Measurements from ENCODE around the gene PAN3.

The PAN3 gene

GRCh38 chr13:28231642-28232041 lies 93.3 kb downstream of the PAN3 start:
- DNase-seq (ENCODE audit: low read depth, low spot score) = no peak
- TF ChIP-seq CTCF (IDR thresholded peaks at IDR 0.05; ENCODE audit: low read depth, low read length) = no peak
- in situ Hi-C loops (cut with HindIII; ENCODE audit: low sequenced_read_pairs) = no loop called here
- H3K4me3 ChIP-seq (ENCODE audit: low read depth, low read length) = no peak overlapping the region

GRCh38 chr13:28237944-28238343 lies 99.6 kb downstream of the PAN3 start:
- in situ Hi-C loops (cut with HindIII; ENCODE audit: low sequenced_read_pairs) = no loop called here
- no peak overlapping the region for H3K4me3 ChIP-seq (ENCODE audit: low read depth, low read length)
- TF ChIP-seq CTCF (IDR thresholded peaks at IDR 0.05; ENCODE audit: low read depth, low read length) = no peak
- DNase-seq (ENCODE audit: low read depth, low spot score) = no peak

- H3K4me3 ChIP-seq (ENCODE audit: low read depth, low read length) = no peak overlapping the region
- DNase-seq (ENCODE audit: low read depth, low spot score) = peak; percentile 41
- no peak for TF ChIP-seq CTCF (IDR thresholded peaks at IDR 0.05; ENCODE audit: low read depth, low read length)
- in situ Hi-C loops (cut with HindIII; ENCODE audit: low sequenced_read_pairs) = no loop called here
Observed at GRCh38 chr13:28239374-28239773, 101.0 kb downstream of the PAN3 start.

- no peak overlapping the region for H3K4me3 ChIP-seq (ENCODE audit: low read depth, low read length)
- in situ Hi-C loops (cut with HindIII; ENCODE audit: low sequenced_read_pairs) = no loop called here
- DNase-seq (ENCODE audit: low read depth, low spot score) = no peak
- no peak for TF ChIP-seq CTCF (IDR thresholded peaks at IDR 0.05; ENCODE audit: low read depth, low read length)
Observed at GRCh38 chr13:28245465-28245864, 107.1 kb downstream of the PAN3 start.

GRCh38 chr13:28246891-28247290 lies 108.5 kb downstream of the PAN3 start:
- no peak overlapping the region for H3K4me3 ChIP-seq (ENCODE audit: low read depth, low read length)

GRCh38 chr13:28248080-28248479 lies 109.7 kb downstream of the PAN3 start:
- H3K4me3 ChIP-seq (ENCODE audit: low read depth, low read length) = no peak overlapping the region
- no peak for DNase-seq (ENCODE audit: low read depth, low spot score)
- no peak for TF ChIP-seq CTCF (IDR thresholded peaks at IDR 0.05; ENCODE audit: low read depth, low read length)
- in situ Hi-C loops (cut with HindIII; ENCODE audit: low sequenced_read_pairs) = no loop called here

More at GRCh38 chr13:28246891-28247290, 108.5 kb downstream of the PAN3 start:
- DNase-seq (ENCODE audit: low read depth, low spot score) = no peak
- TF ChIP-seq CTCF (IDR thresholded peaks at IDR 0.05; ENCODE audit: low read depth, low read length) = no peak
- in situ Hi-C loops (cut with HindIII; ENCODE audit: low sequenced_read_pairs) = no loop called here

GRCh38 chr13:28250542-28250941 lies 112.2 kb downstream of the PAN3 start:
- no peak overlapping the region for H3K4me3 ChIP-seq (ENCODE audit: low read depth, low read length)
- TF ChIP-seq CTCF (IDR thresholded peaks at IDR 0.05; ENCODE audit: low read depth, low read length) = no peak
- in situ Hi-C loops (cut with HindIII; ENCODE audit: low sequenced_read_pairs) = no loop called here
- DNase-seq (ENCODE audit: low read depth, low spot score) = no peak

Measured in astrocyte of the spinal cord (primary cell).